Measurements from ENCODE around the gene PPP2R5C.

DNA sequence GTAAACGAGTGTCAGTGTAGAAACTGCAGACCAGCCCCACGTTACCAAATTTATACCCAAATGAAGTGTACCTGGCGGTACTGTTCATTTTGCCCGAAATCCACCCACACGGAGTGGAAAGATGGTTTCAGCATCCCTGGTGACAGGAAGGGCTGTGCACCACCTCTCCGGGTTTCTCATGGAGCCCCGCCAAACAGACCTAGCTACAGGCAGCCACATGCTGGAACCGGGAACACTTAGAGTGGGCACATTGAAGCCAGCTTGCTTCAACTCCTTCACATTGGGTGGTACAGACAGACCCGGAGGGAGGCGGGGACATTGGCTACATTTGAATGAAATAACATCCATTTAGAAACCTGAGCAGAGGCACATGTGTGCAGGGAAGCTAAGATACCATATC, 84.4 kb downstream of the PPP2R5C start:
- TF ChIP-seq, protein P1, sequence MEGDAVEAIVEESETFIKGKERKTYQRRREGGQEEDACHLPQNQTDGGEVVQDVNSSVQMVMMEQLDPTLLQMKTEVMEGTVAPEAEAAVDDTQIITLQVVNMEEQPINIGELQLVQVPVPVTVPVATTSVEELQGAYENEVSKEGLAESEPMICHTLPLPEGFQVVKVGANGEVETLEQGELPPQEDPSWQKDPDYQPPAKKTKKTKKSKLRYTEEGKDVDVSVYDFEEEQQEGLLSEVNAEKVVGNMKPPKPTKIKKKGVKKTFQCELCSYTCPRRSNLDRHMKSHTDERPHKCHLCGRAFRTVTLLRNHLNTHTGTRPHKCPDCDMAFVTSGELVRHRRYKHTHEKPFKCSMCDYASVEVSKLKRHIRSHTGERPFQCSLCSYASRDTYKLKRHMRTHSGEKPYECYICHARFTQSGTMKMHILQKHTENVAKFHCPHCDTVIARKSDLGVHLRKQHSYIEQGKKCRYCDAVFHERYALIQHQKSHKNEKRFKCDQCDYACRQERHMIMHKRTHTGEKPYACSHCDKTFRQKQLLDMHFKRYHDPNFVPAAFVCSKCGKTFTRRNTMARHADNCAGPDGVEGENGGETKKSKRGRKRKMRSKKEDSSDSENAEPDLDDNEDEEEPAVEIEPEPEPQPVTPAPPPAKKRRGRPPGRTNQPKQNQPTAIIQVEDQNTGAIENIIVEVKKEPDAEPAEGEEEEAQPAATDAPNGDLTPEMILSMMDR (IDR thresholded peaks at IDR 0.05), result no peak
- TF ChIP-seq EP300 (IDR thresholded peaks at IDR 0.05) (no peak), POLR2A (IDR thresholded peaks at IDR 0.05) (no peak)

Measured in tibial nerve (tissue), 4 donors.